WERI-Rb-1 (cell line): ENCODE results near the gene PRG3.
"Not testable (repeated sequence)": the region's sequence is repeated elsewhere in the genome, so short reads cannot be mapped to it uniquely, and the experiment has no call there.

Experiments
- DNase-seq: peaks from one replicate; pipeline ENCODE4 v3.0.0-alpha.2; 2020
- H3K27ac ChIP-seq: fragments of 250-450 bp; sonication (Bioruptor Pico); 2 replicates; pipeline ENCODE4 v1.5.1; 2020; ENCODE audit warnings: mild to moderate bottlenecking, moderate library complexity
- H3K27me3 ChIP-seq: fragments of 250-450 bp; sonication (Bioruptor Pico); 2 replicates; pipeline ENCODE4 v1.5.1; 2021; ENCODE audit warnings: mild to moderate bottlenecking, low read depth, moderate library complexity; ENCODE audit not compliant: insufficient read depth, severe bottlenecking
- H3K36me3 ChIP-seq: fragments of 250-450 bp; sonication (Bioruptor Pico); 2 replicates; pipeline ENCODE4 v1.5.1; 2020; ENCODE audit warnings: mild to moderate bottlenecking, moderate library complexity
- H3K4me3 ChIP-seq: 2 replicates; pipeline ENCODE4 v1.5.1; 2011; ENCODE audit warnings: low read depth, mild to moderate bottlenecking, control low read depth, low read length
- H3K9me3 ChIP-seq: fragments of 250-450 bp; sonication (Bioruptor Pico); 2 replicates; pipeline ENCODE4 v1.5.1; 2021; ENCODE audit warnings: mild to moderate bottlenecking, moderate library complexity; ENCODE audit not compliant: severe bottlenecking
- CTCF ChIP-seq: IDR thresholded peaks from 2 replicates; pipeline ENCODE4 v1.5.1; 2011; ENCODE audit warnings: low read depth, mild to moderate bottlenecking, control low read depth, inconsistent platforms, low read length

PRG3 gene

GRCh38 chr11:57343825-57344224 lies 37.1 kb downstream of the PRG3 start:
- Histone ChIP-seq H3K27me3 (no peaks in the 10 kb centered on the region), H3K4me3 (no peak overlapping the region), H3K9me3 (no peaks in the 10 kb centered on the region), H3K27ac (no peak overlapping the region), H3K36me3 (no peaks in the 10 kb centered on the region)
- no peak for DNase-seq
- TF ChIP-seq CTCF, result no peak

GRCh38 chr11:57342702-57343101 lies 38.2 kb downstream of the PRG3 start:
- no peak for DNase-seq
- Histone ChIP-seq H3K4me3 (no peak overlapping the region), H3K36me3 (no peaks in the 10 kb centered on the region), H3K9me3 (no peaks in the 10 kb centered on the region), H3K27ac (no peak overlapping the region), H3K27me3 (no peaks in the 10 kb centered on the region)
- TF ChIP-seq CTCF, result no peak

- Histone ChIP-seq H3K27ac (no peak overlapping the region), H3K4me3 (no peak overlapping the region), H3K27me3 (no peaks in the 10 kb centered on the region), H3K9me3 (no peaks in the 10 kb centered on the region), H3K36me3 (no peaks in the 10 kb centered on the region)
- no peak for TF ChIP-seq CTCF
- no peak for DNase-seq
These were observed 39.6 kb downstream of the PRG3 start for GRCh38 chr11:57341250-57341808.

GRCh38 chr11:57340039-57340615 lies 40.8 kb downstream of the PRG3 start:
- H3K4me3 ChIP-seq, result no peak overlapping the region
- no peak overlapping the region for H3K27ac ChIP-seq
- H3K36me3 ChIP-seq, result peaks cover 4% of the 10 kb centered on the region
- DNase-seq, result peak; percentile 92
- TF ChIP-seq CTCF, result peak; percentile 78
- no peaks in the 10 kb centered on the region for H3K9me3 ChIP-seq
- no peaks in the 10 kb centered on the region for H3K27me3 ChIP-seq

GRCh38 chr11:57339328-57339727 lies 41.6 kb downstream of the PRG3 start:
- peaks cover 11% of the 10 kb centered on the region for H3K36me3 ChIP-seq
- no peak for TF ChIP-seq CTCF
- no peak overlapping the region for H3K4me3 ChIP-seq
- H3K27me3 ChIP-seq, result no peaks in the 10 kb centered on the region
- H3K27ac ChIP-seq, result no peak overlapping the region
- no peaks in the 10 kb centered on the region for H3K9me3 ChIP-seq
- no peak for DNase-seq

GRCh38 chr11:57338142-57338541 lies 42.8 kb downstream of the PRG3 start, which contains the start of gene P2RX3:
P2RX3 (plus strand) TSS chr11:57338352; CDS start chr11:57338551, 199 bp downstream.
- H3K27ac ChIP-seq, result no peak within 1 kb of the TSS
- peaks cover 22% of the 10 kb centered on the region for H3K36me3 ChIP-seq
- DNase-seq, result no peak
- H3K9me3 ChIP-seq, result no peaks in the 10 kb centered on the region
- no peak within 1 kb of the TSS for H3K4me3 ChIP-seq
- H3K27me3 ChIP-seq, result no peaks in the 10 kb centered on the region
- no peak for TF ChIP-seq CTCF

GRCh38 chr11:57336856-57337255 lies 44.1 kb downstream of the PRG3 start:
- H3K27me3 ChIP-seq, H3K4me3 ChIP-seq, H3K27ac ChIP-seq, H3K9me3 ChIP-seq, DNase-seq: not testable (repeated sequence)
- peaks cover 35% of the 10 kb centered on the region for H3K36me3 ChIP-seq
